Brain microvascular endothelial cell (primary cell): ENCODE measurements around the gene CACNA1D.

Experiments
- DNase-seq: peaks from one replicate; pipeline ENCODE4 v3.0.0-alpha.2; 2020
- H3K27ac ChIP-seq: fragments of 250-450 bp; sonication (Bioruptor Pico); 2 replicates; pipeline ENCODE4 v1.5.1; 2020; ENCODE audit warnings: mild to moderate bottlenecking, moderate library complexity
- H3K27me3 ChIP-seq: fragments of 250-450 bp; sonication (Bioruptor Pico); replicated peaks from 2 replicates; pipeline ENCODE4 v1.5.1; 2020; ENCODE audit warnings: mild to moderate bottlenecking
- H3K36me3 ChIP-seq: fragments of 250-450 bp; sonication (Bioruptor Pico); replicated peaks from 2 replicates; pipeline ENCODE4 v1.5.1; 2020; ENCODE audit warnings: mild to moderate bottlenecking
- H3K4me3 ChIP-seq: 2 replicates; pipeline ENCODE4 v1.5.1; 2011; ENCODE audit warnings: low read depth, mild to moderate bottlenecking, control low read depth, low read length, moderate library complexity
- in situ Hi-C: cut with HindIII; loops from 2 replicates; pipeline ENCODE4 v1.10.0; 2017; ENCODE audit warnings: low sequenced_read_pairs, low pct_ligation_motif_present
- TF ChIP-seq, protein P1 (sequence below): IDR thresholded peaks from 2 replicates; pipeline ENCODE4 v1.5.1; 2011; ENCODE audit warnings: low read depth, mild to moderate bottlenecking, moderate library complexity, low read length, control low read depth, inconsistent platforms; ENCODE audit errors: missing control alignments

Gene CACNA1D

DNA sequence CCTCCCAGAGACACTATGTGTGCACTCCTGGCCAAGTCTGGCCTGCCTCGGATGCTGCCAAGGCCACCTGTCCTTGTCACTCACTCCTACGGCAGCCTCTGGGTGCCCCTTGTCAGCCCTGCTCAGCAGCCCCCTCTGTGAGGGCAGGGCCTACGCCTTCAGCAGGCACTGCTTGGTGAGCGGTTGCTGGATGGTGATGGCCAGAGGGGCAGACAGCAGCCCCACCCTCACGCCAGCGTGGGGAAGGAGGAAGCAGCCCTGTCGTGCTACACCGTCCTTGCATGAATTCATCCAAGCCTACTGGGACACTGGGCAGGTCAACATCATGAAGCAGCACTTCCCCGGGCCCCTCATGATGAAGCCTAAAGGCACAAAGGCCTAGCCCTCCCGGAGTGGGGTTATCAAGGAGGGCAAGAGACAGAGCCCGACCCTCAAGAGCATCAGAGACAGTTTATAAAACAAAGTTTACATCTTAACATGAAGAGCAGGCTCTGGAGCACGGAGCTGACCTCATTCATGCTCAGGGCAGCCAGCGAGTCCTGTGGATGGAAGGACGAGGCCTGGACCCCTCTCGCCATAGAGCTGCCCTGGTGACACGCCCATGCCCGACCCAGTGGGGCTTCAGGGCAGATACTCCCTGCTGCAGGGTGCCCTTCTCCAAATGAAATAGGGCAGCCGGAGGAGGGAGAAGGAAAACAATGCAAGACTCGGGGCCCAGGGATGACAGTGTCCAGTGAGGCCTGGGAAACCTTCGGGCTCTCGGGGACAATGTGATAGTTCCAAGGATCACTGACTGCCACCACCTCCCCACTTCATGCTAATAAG is 326.6 kb downstream of the CACNA1D start:
- in situ Hi-C loops, result no loop called here
- H3K36me3 ChIP-seq, result no peaks in the 10 kb centered on the region
- DNase-seq, result no peak
- H3K27me3 ChIP-seq, result no peaks in the 10 kb centered on the region
- H3K4me3 ChIP-seq, result no peak overlapping the region
- no peak overlapping the region for H3K27ac ChIP-seq
- TF ChIP-seq, protein P1, sequence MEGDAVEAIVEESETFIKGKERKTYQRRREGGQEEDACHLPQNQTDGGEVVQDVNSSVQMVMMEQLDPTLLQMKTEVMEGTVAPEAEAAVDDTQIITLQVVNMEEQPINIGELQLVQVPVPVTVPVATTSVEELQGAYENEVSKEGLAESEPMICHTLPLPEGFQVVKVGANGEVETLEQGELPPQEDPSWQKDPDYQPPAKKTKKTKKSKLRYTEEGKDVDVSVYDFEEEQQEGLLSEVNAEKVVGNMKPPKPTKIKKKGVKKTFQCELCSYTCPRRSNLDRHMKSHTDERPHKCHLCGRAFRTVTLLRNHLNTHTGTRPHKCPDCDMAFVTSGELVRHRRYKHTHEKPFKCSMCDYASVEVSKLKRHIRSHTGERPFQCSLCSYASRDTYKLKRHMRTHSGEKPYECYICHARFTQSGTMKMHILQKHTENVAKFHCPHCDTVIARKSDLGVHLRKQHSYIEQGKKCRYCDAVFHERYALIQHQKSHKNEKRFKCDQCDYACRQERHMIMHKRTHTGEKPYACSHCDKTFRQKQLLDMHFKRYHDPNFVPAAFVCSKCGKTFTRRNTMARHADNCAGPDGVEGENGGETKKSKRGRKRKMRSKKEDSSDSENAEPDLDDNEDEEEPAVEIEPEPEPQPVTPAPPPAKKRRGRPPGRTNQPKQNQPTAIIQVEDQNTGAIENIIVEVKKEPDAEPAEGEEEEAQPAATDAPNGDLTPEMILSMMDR, result no peak

- no peak overlapping the region for H3K27ac ChIP-seq
These were observed 327.3 kb downstream of the CACNA1D start for GRCh38 chr3:53821631-53822121.

GRCh38 chr3:53822331-53822741 is 327.9 kb downstream of the CACNA1D start:
- no peaks in the 10 kb centered on the region for H3K27me3 ChIP-seq
- H3K4me3 ChIP-seq, result no peak overlapping the region
- DNase-seq, result no peak
- TF ChIP-seq, protein P1, result no peak
- in situ Hi-C loops, result no loop called here
- no peaks in the 10 kb centered on the region for H3K36me3 ChIP-seq
- no peak overlapping the region for H3K27ac ChIP-seq

More at GRCh38 chr3:53821631-53822121, 327.3 kb downstream of the CACNA1D start:
- in situ Hi-C loops, result no loop called here
- Histone ChIP-seq H3K4me3 (no peak overlapping the region), H3K27me3 (no peaks in the 10 kb centered on the region), H3K36me3 (no peaks in the 10 kb centered on the region)
- DNase-seq, result no peak
- TF ChIP-seq, protein P1, result no peak

DNA sequence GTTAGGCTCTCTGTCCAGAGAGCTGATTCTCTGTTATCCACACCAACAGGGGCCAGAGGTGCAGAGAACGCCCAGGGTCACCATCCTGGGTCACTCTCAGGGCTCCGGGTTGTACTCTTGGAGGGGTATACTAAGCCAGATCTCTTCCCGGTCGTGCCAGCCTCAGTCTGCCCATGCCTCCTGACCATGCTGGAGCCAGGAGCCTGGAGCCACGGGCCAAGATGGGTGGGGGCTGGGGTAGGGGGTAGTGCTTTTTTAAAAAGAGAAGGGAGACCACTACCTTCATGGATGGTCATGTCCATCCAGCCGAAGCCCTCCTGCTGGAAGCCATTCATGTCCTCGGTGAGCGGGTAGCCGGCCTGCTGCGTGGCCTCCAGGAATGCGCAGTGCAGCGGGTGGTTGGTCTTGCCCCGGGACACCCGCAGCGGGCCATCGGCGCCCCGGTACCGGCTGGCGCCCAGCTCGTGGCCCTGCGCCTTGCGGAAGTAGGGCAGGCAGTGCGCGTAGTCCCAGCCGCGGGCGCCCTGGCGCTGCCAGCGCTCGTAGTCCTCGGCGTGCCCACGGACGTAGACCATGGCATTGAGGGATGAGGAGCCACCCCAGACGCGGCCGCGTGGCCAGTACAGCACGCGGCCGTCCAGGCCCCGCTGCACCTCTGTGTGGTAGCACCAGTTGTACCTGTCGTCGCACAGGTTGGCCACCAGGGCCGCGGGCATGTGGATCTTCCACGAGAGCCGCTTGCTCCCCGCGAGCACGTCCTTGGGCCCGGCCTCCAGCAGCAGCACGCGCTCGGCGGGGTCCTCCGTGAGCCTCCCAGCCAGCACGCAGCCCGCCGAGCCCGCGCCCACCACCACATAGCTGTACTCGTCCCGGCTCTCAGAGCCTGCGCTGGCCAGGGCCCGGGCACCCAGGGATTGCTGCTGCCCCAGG is 328.9 kb downstream of the CACNA1D start:
- H3K27ac ChIP-seq, result no peak overlapping the region
- TF ChIP-seq, protein P1, result no peak
- in situ Hi-C loops, result no loop called here
- DNase-seq, result no peak
- no peaks in the 10 kb centered on the region for H3K27me3 ChIP-seq
- H3K4me3 ChIP-seq, result no peak overlapping the region
- no peaks in the 10 kb centered on the region for H3K36me3 ChIP-seq

DNA sequence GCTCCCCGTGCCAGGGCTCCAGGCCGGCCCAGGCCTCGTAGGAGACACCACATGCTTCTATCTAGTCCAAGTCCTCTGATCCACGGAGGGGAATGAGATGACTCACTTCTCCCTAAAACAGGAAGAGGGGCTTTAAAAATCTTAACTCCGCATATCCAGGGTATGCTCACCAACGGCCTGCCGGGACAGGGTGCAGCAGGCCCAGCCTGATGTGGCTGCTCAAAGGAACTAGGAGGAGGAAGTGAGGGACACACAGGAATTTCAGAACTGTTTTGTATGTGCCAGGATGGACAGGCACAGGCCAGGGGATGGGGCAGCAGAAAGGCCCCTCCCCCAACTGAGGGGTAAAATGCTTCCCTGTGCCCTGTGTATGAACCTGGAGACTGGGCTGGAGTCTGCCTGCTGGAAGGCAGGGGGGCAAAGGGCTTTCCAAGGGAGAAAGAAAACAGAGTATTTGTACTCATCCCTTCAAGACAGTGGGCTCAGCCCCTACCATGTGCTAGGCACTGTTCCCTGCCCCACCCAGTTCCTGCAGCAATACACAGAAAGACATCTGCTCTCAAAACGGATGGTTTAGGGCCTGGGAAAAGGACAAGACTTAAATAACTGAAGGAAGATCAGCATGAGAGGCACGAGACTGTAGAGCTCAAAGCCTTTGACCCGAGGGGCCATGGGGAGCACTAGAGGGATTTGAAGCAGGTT is 329.7 kb downstream of the CACNA1D start:
- Histone ChIP-seq H3K36me3 (no peaks in the 10 kb centered on the region), H3K27me3 (no peaks in the 10 kb centered on the region), H3K27ac (no peak overlapping the region), H3K4me3 (no peak overlapping the region)
- in situ Hi-C loops, result no loop called here
- DNase-seq, result no peak
- TF ChIP-seq, protein P1, result no peak
